Kidney epithelial cell (primary cell): ENCODE results near the gene FZD1. TPM values are rescaled to one million over a fixed set of nuclear protein-coding genes. Genes with fewer than 3 reads are reported as not detected.

Source experiments
- DNase-seq: peaks from one replicate; pipeline ENCODE4 v3.0.0-alpha.2; 2010; ENCODE audit warnings: low read depth
- H3K27me3 ChIP-seq: 2 replicates; pipeline ENCODE4 v1.6.0; 2011; ENCODE audit warnings: low read length; ENCODE audit not compliant: control insufficient read depth, insufficient read depth
- H3K36me3 ChIP-seq: 2 replicates; pipeline ENCODE4 v1.5.1; 2011; ENCODE audit warnings: low read length; ENCODE audit not compliant: control insufficient read depth, insufficient read depth
- H3K4me3 ChIP-seq: 2 replicates; pipeline ENCODE4 v1.5.1; 2011; ENCODE audit warnings: low read depth, mild to moderate bottlenecking, control low read depth, low read length
- CTCF ChIP-seq: IDR thresholded peaks from 2 replicates; pipeline ENCODE4 v1.5.1; 2011; ENCODE audit warnings: mild to moderate bottlenecking, moderate library complexity, low read length, control low read depth, inconsistent platforms; ENCODE audit not compliant: insufficient read depth, poor library complexity, severe bottlenecking
- total RNA-seq: library from RNA; depleted of rRNA; stranded (reverse); fragments of >200 nt; gene quantifications from 2 replicates; pipeline ENCODE4 v1.2.3, GENCODE V29; 2015

Gene FZD1
- total RNA-seq, 1 donor from 2014 or later = 8.6 TPM

- Histone ChIP-seq H3K4me3 (no peak overlapping the region), H3K27me3 (no peaks in the 10 kb centered on the region), H3K36me3 (no peaks in the 10 kb centered on the region)
- no peak for DNase-seq
- TF ChIP-seq CTCF = no peak
Measured at GRCh38 chr7:91316426-91316825, 52.2 kb downstream of the FZD1 start.

GRCh38 chr7:91319351-91319750 lies 55.1 kb downstream of the FZD1 start:
- TF ChIP-seq CTCF = no peak
- Histone ChIP-seq H3K36me3 (no peaks in the 10 kb centered on the region), H3K4me3 (no peak overlapping the region), H3K27me3 (no peaks in the 10 kb centered on the region)
- no peak for DNase-seq

GRCh38 chr7:91320366-91321078 lies 56.3 kb downstream of the FZD1 start:
- no peaks in the 10 kb centered on the region for H3K36me3 ChIP-seq
- TF ChIP-seq CTCF = no peak
- no peak overlapping the region for H3K4me3 ChIP-seq
- DNase-seq = no peak
- H3K27me3 ChIP-seq = no peaks in the 10 kb centered on the region
